Inflammatory macrophage treated with lipopolysaccharide for 1 hour (primary cell): Measurements from ENCODE around the gene PCBP3.
"Not testable (repeated sequence)": the region's sequence is repeated elsewhere in the genome, so short reads cannot be mapped to it uniquely, and the experiment has no call there.

Experiments used
- DNase-seq, 2 donors: peaks; one replicate each; pipeline ENCODE4 v3.0.0-alpha.2; 2020 to 2022

Gene PCBP3

GRCh38 chr21:45975667-45976409 is 332.3 kb downstream of the PCBP3 start:
- DNase-seq = not testable (repeated sequence)

- DNase-seq = no peak
Measured at GRCh38 chr21:45976701-45977311, 333.3 kb downstream of the PCBP3 start.

GRCh38 chr21:45977396-45977795 is 333.9 kb downstream of the PCBP3 start:
- DNase-seq = no peak

GRCh38 chr21:45979141-45979631 is 335.7 kb downstream of the PCBP3 start:
- DNase-seq = no peak

- DNase-seq = no peak
Measured at GRCh38 chr21:45979651-45980050, 336.1 kb downstream of the PCBP3 start.

GRCh38 chr21:45980271-45980670 is 336.7 kb downstream of the PCBP3 start:
- DNase-seq = no peak

GRCh38 chr21:45980697-45981096 is 337.2 kb downstream of the PCBP3 start:
- no peak for DNase-seq

GRCh38 chr21:45981151-45982091 is 337.9 kb downstream of the PCBP3 start, which contains the start of gene COL6A1:
TSS of gene COL6A1 (plus strand) at chr21:45981770. CDS start at chr21:45981851, 81 bp downstream.
- peak; percentile 49 to 63 for DNase-seq

GRCh38 chr21:45982092-45982757 is 338.7 kb downstream of the PCBP3 start:
- no peak for DNase-seq

GRCh38 chr21:45982758-45983648 is 339.5 kb downstream of the PCBP3 start:
- no peak for DNase-seq

GRCh38 chr21:45983649-45983965 is 340.1 kb downstream of the PCBP3 start:
- no peak for DNase-seq

GRCh38 chr21:45983981-45984551 is 340.5 kb downstream of the PCBP3 start:
- DNase-seq = no peak

GRCh38 chr21:45984584-45985095 is 341.1 kb downstream of the PCBP3 start:
- no peak for DNase-seq

GRCh38 chr21:45985471-45986315 is 342.2 kb downstream of the PCBP3 start:
- DNase-seq = no peak

GRCh38 chr21:45986316-45987051 is 343.0 kb downstream of the PCBP3 start:
- DNase-seq = no peak

- DNase-seq = no peak
Measured at GRCh38 chr21:45987121-45987711, 343.7 kb downstream of the PCBP3 start.

- no peak for DNase-seq
Measured at GRCh38 chr21:45988366-45989347, 345.1 kb downstream of the PCBP3 start.
